Activated CD4-positive, alpha-beta memory T cell treated with anti-CD3 and anti-CD28 coated beads for 36 hours (primary cell): ENCODE results near the gene ERGIC2. TPM values are rescaled to one million over a fixed set of nuclear protein-coding genes. Genes with fewer than 3 reads are reported as not detected.

Experiments
- CTCF ChIA-PET: fragments of 350-600 bp; sonication (Branson Sonifier 250); formaldehyde crosslinking; loops from one replicate; lab custom pipeline; 2021; ENCODE audit warnings: antibody characterized with exemption, inconsistent platforms; lab: Charles Lee
- POLR2A ChIA-PET: fragments of 350-600 bp; sonication (Branson Sonifier 250); formaldehyde crosslinking; loops from one replicate; lab custom pipeline; 2021; ENCODE audit warnings: antibody characterized with exemption; lab: Charles Lee
- DNase-seq: peaks from one replicate; pipeline ENCODE4 v3.0.0-alpha.2; 2020
- H3K27ac Mint-ChIP-seq: one replicate; pipeline ENCODE4 v1.8.0; 2021; ENCODE audit warnings: mixed read lengths
- H3K27me3 Mint-ChIP-seq: one replicate; pipeline ENCODE4 v1.8.0; 2021; ENCODE audit warnings: mixed read lengths
- H3K36me3 Mint-ChIP-seq: one replicate; pipeline ENCODE4 v1.8.0; 2021; ENCODE audit warnings: mixed read lengths
- H3K4me1 Mint-ChIP-seq: one replicate; pipeline ENCODE4 v1.8.0; 2021; ENCODE audit warnings: low read depth, mixed read lengths
- H3K4me3 Mint-ChIP-seq: one replicate; pipeline ENCODE4 v1.8.0; 2021; ENCODE audit warnings: mild to moderate bottlenecking, mixed read lengths
- H3K9me3 Mint-ChIP-seq: one replicate; pipeline ENCODE4 v1.8.0; 2021; ENCODE audit warnings: mixed read lengths
- intact Hi-C: fragments of 100-400 bp; cut with micrococcal nuclease; formaldehyde crosslinking; loops from one replicate; pipeline ENCODE4 v1.15.1; 2023
- total RNA-seq, 2 experiments: library from RNA; stranded (reverse); gene quantifications; one replicate each; pipeline ENCODE4 v1.2.3, GENCODE V29; 2021

ERGIC2 gene
- total RNA-seq, 2 experiments from 2014 or later: 103 to 120 TPM

DNA sequence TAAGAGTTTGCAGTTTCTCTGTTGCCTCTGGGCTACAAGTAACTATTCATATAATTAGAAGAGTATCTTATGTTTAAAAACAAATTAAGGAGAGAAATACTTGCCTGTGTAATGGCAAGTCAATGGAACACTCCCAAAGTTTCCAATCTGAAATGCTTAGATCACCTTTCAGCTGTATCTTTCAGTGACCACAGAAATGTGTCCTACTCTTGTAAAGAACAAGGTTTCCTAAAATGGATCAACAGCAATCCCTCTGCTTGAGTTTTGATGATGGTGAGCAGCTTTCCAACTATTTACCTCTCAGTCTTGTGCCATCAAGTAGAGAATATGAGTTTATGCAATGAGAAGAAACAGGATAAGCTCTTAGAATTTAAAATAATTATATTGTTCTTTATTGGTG is 92.9 kb downstream of the ERGIC2 start:
- no peak for DNase-seq
- Mint-ChIP-seq H3K9me3 (peaks cover 5% of the 10 kb centered on the region), H3K27me3 (no peaks in the 10 kb centered on the region), H3K36me3 (peaks cover 3% of the 10 kb centered on the region), H3K4me1 (no peaks in the 10 kb centered on the region), H3K27ac (no peak overlapping the region), H3K4me3 (no peak overlapping the region)
- POLR2A ChIA-PET: no interaction called here
- CTCF ChIA-PET: no interaction called here
- intact Hi-C loops: no loop called here

DNA sequence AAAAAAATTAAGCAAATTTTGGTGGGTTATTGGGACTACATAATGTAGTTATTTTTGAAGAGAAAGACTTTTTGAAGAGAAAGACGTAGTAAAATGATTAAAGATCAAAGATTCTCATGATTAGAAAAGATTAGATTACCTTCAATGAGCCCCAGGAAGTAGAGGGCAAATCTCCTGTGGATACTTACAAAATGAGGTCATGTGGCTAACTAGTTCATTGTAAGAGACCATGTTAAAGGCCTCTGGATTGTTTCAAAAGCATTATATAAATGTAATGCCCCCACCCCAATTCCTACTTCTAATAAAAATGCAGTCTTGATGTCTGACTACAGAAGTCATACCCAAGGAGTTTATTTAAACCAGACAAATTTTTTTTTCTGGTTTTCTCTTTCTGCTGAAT is 93.3 kb downstream of the ERGIC2 start:
- Mint-ChIP-seq H3K4me3 (no peak overlapping the region), H3K27ac (no peak overlapping the region), H3K27me3 (no peaks in the 10 kb centered on the region), H3K9me3 (peaks cover 5% of the 10 kb centered on the region), H3K4me1 (no peaks in the 10 kb centered on the region), H3K36me3 (peaks cover 3% of the 10 kb centered on the region)
- no peak for DNase-seq
- CTCF ChIA-PET: no interaction called here
- POLR2A ChIA-PET: no interaction called here
- intact Hi-C loops: no loop called here

Other genes with a start within 250 kb of the ERGIC2 start
- gene FAR2, start 231.9 kb downstream of the ERGIC2 start, total RNA-seq: 1 to 10 TPM; 9.2 to 9.9 TPM
- not detected for gene OVCH1, start 116.5 kb upstream of the ERGIC2 start, total RNA-seq